B cell (primary cell): ENCODE data around the gene ADARB2. TPM values are rescaled to one million over a fixed set of nuclear protein-coding genes. Genes with fewer than 3 reads are reported as not detected.
"Not testable (repeated sequence)": the region's sequence is repeated elsewhere in the genome, so short reads cannot be mapped to it uniquely, and the experiment has no call there.

Experiments
- ATAC-seq: fragments of 200-7000 bp; cut with Tn5 transposase; one replicate; pipeline ENCODE4 v1.10.0; 2021; ENCODE audit warnings: low read depth, mild to moderate bottlenecking, moderate number of reproducible peaks, moderate library complexity
- CTCF ChIA-PET: fragments of 350-600 bp; sonication (Branson Sonifier 250); formaldehyde crosslinking; loops from one replicate; lab custom pipeline; 2021; ENCODE audit warnings: antibody characterized with exemption, inconsistent platforms; lab: Charles Lee
- POLR2A ChIA-PET: fragments of 350-600 bp; sonication (Branson Sonifier 250); formaldehyde crosslinking; loops from one replicate; lab custom pipeline; 2021; ENCODE audit warnings: antibody characterized with exemption; lab: Charles Lee
- DNase-seq: peaks from one replicate; pipeline ENCODE4 v3.0.0; 2013
- H2AFZ ChIP-seq: 2 replicates; pipeline ENCODE4 v1.6.1; 2012; ENCODE audit warnings: mild to moderate bottlenecking, low read depth, low read length; ENCODE audit not compliant: insufficient read depth, poor library complexity, severe bottlenecking
- H3K27ac ChIP-seq, 2 donors: 1 replicate in 1 of 2; 2 replicates in 1 of 2; pipeline ENCODE4 v1.5.1; 2012 to 2013; ENCODE audit warnings: low read length in 2 of 2, mild to moderate bottlenecking in 2 of 2, moderate library complexity in 1 of 2
- H3K27me3 ChIP-seq, 4 experiments: fragments of 200-600 bp in 1 of 4; sonication (generic) in 1 of 4; replicated peaks in 1 of 4; 1 replicate in 2 of 4; 2 replicates in 2 of 4; pipeline versions ENCODE4 v1.6.1 to v1.7.0; 2013 to 2016; ENCODE audit warnings: low read length in 3 of 4, mild to moderate bottlenecking in 2 of 4, mixed read lengths in 1 of 4, moderate library complexity in 1 of 4; ENCODE audit not compliant: insufficient read depth in 4 of 4, control insufficient read depth in 3 of 4; ENCODE audit errors: control extremely low read depth in 1 of 4
- H3K36me3 ChIP-seq, 2 experiments: replicated peaks in 1 of 2; 1 replicate in 1 of 2; 2 replicates in 1 of 2; pipeline versions ENCODE4 v1.6.1 to v1.7.1; 2013; ENCODE audit warnings: low read length in 1 of 2; ENCODE audit not compliant: insufficient read depth in 2 of 2, control insufficient read depth in 1 of 2; ENCODE audit errors: control extremely low read depth in 1 of 2, extremely low read depth in 1 of 2
- H3K4me1 ChIP-seq, 2 donors: fragments of 200-600 bp in 1 of 2; sonication (generic) in 1 of 2; 1 replicate in 1 of 2; 2 replicates in 1 of 2; pipeline versions ENCODE4 v1.5.1 to v1.6.1; 2013 to 2017; ENCODE audit warnings: low read length in 2 of 2; ENCODE audit not compliant: control insufficient read depth in 2 of 2, insufficient read depth in 2 of 2
- H3K4me2 ChIP-seq: replicated peaks from 2 replicates; pipeline ENCODE3; 2012; ENCODE audit warnings: mild to moderate bottlenecking, low read depth, low read length; ENCODE audit not compliant: poor library complexity, severe bottlenecking
- H3K4me3 ChIP-seq, 5 experiments: fragments of 200-600 bp in 1 of 5; sonication (generic) in 1 of 5; 1 replicate in 3 of 5; 2 replicates in 2 of 5; pipeline versions ENCODE4 v1.5.1 to v1.7.0; 2011 to 2016; ENCODE audit warnings: low read length in 4 of 5, mild to moderate bottlenecking in 4 of 5, low read depth in 2 of 5, control low read depth in 1 of 5, moderate library complexity in 1 of 5; ENCODE audit not compliant: insufficient read depth in 1 of 5; ENCODE audit errors: control extremely low read depth in 1 of 5, extremely low read depth in 1 of 5
- H3K79me2 ChIP-seq: fragments of 200-600 bp; sonication (generic); one replicate; pipeline ENCODE4 v1.6.0; 2016; ENCODE audit warnings: low read length; ENCODE audit not compliant: control insufficient read depth, insufficient read depth
- H3K9ac ChIP-seq: fragments of 200-600 bp; sonication (generic); 2 replicates; pipeline ENCODE4 v1.6.1; 2017; ENCODE audit warnings: mild to moderate bottlenecking, low read length, moderate library complexity
- H3K9me3 ChIP-seq, 3 donors: one replicate each; pipeline versions ENCODE4 v1.6.1 to v1.7.1; 2013; ENCODE audit warnings: low read length in 2 of 3; ENCODE audit not compliant: control insufficient read depth in 2 of 3, insufficient read depth in 1 of 3; ENCODE audit errors: control extremely low read depth in 1 of 3
- H4K20me1 ChIP-seq: 2 replicates; pipeline ENCODE4 v1.6.0; 2012; ENCODE audit warnings: mild to moderate bottlenecking, low read length; ENCODE audit not compliant: insufficient read depth, control insufficient read depth, poor library complexity, severe bottlenecking
- H3K27ac Mint-ChIP-seq: one replicate; pipeline ENCODE4 v1.8.0; 2021; ENCODE audit warnings: mixed read lengths
- H3K27me3 Mint-ChIP-seq: one replicate; pipeline ENCODE4 v1.8.0; 2021; ENCODE audit warnings: mixed read lengths
- H3K4me1 Mint-ChIP-seq: one replicate; pipeline ENCODE4 v1.8.0; 2021; ENCODE audit warnings: mixed read lengths
- H3K4me3 Mint-ChIP-seq: one replicate; pipeline ENCODE4 v1.8.0; 2021; ENCODE audit warnings: mixed read lengths
- H3K9me3 Mint-ChIP-seq: one replicate; pipeline ENCODE4 v1.8.0; 2022; ENCODE audit warnings: mixed read lengths; ENCODE audit not compliant: insufficient read depth
- EZH2 ChIP-seq: IDR thresholded peaks from 2 replicates; pipeline ENCODE4 v1.6.1; 2012; ENCODE audit warnings: borderline replicate concordance, low read depth, mild to moderate bottlenecking, moderate library complexity, low read length; ENCODE audit not compliant: insufficient read depth, poor library complexity, severe bottlenecking
- WGBS: methylation state at CpG from one replicate; pipeline ENCODE4 v1.1.5; 2013; ENCODE audit warnings: missing lambda C conversion rate; ENCODE audit not compliant: insufficient coverage; 5-methylcytosine and 5-hydroxymethylcytosine counted together
- intact Hi-C: fragments of 100-400 bp; cut with micrococcal nuclease; formaldehyde crosslinking; loops from one replicate; pipeline ENCODE4 v1.10.0; 2022
- polyA plus RNA-seq: library from polyadenylated mRNA; depleted of rRNA; stranded (reverse); fragments of >200 nt; gene quantifications from 2 replicates; pipeline ENCODE4 v1.2.3, GENCODE V29; 2012
- total RNA-seq, 2 donors: library from RNA; stranded (reverse); fragments of 120-200 nt in 1 of 2; gene quantifications; 1 replicate in 1 of 2; 2 replicates in 1 of 2; pipeline versions ENCODE4 v1.2.3 to v1.2.4, GENCODE V29; 2013 to 2022
- TF ChIP-seq, protein P1 (sequence below): fragments of 200-600 bp; IDR thresholded peaks from one replicate; pipeline ENCODE4 v1.8.0; 2022; ENCODE audit warnings: antibody characterized with exemption, mild to moderate bottlenecking

ADARB2 gene
- total and polyA plus RNA-seq, 2 donors (not counting 1 experiment from before 2014, with no cell fraction given), result 0.13 to 0.96 TPM

GRCh38 chr10:1162481-1163203 is 574.7 kb downstream of the ADARB2 start:
- H3K79me2 ChIP-seq, result no peaks in the 10 kb centered on the region
- H3K4me1 ChIP-seq, result no peaks in the 10 kb centered on the region
- no peak overlapping the region for H3K27ac ChIP-seq
- no peak overlapping the region for H2AFZ ChIP-seq
- ChIA-PET CTCF (interaction anchor here (0.5 kb wide), 1 partner anchor 33 kb away, joined by 3 read pairs; no protein-coding TSS in a partner anchor), POLR2A (no interaction called here)
- Mint-ChIP-seq H3K27me3 (peaks cover 6% of the 10 kb centered on the region), H3K27ac (no peak overlapping the region), H3K4me1 (peaks cover 1% of the 10 kb centered on the region), H3K4me3 (no peak overlapping the region), H3K9me3 (no peaks in the 10 kb centered on the region)
- 84% methylated on average over 12 of the region's 13 CpGs for WGBS
- peaks cover 0 to 4% (median 0%) of the 10 kb centered on the region in 3 donors for H3K9me3 ChIP-seq
- intact Hi-C loops, result no loop called here
- no peaks in the 10 kb centered on the region for H4K20me1 ChIP-seq
- H3K36me3 ChIP-seq, result no peaks in the 10 kb centered on the region
- H3K4me2 ChIP-seq, result no peak overlapping the region
- no peak overlapping the region for H3K9ac ChIP-seq
- H3K4me3 ChIP-seq, result no peak overlapping the region
- no peaks in the 10 kb centered on the region for H3K27me3 ChIP-seq
- TF ChIP-seq, protein P1, sequence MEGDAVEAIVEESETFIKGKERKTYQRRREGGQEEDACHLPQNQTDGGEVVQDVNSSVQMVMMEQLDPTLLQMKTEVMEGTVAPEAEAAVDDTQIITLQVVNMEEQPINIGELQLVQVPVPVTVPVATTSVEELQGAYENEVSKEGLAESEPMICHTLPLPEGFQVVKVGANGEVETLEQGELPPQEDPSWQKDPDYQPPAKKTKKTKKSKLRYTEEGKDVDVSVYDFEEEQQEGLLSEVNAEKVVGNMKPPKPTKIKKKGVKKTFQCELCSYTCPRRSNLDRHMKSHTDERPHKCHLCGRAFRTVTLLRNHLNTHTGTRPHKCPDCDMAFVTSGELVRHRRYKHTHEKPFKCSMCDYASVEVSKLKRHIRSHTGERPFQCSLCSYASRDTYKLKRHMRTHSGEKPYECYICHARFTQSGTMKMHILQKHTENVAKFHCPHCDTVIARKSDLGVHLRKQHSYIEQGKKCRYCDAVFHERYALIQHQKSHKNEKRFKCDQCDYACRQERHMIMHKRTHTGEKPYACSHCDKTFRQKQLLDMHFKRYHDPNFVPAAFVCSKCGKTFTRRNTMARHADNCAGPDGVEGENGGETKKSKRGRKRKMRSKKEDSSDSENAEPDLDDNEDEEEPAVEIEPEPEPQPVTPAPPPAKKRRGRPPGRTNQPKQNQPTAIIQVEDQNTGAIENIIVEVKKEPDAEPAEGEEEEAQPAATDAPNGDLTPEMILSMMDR, result no peak
- TF ChIP-seq EZH2, result no peak
- DNase-seq (no peak), ATAC-seq (no peak)

DNA sequence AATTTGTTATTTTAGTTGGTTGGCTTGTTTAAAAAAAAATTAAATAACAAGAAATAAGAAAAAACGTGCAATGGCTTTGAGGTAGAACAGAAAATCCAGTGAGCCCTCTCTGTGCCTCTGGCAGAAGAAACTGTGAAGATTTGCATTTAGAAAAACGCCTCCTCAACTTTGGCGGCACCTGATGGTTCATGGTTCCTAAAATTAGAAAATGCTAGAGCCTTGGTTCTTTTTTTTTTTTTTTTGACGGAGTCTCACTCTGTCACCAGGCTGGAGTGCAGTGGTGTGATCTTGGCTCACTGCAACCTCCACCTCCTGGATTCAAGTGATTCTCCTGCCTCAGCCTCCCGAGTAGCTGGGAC is 576.0 kb downstream of the ADARB2 start:
- intact Hi-C loops, H3K27ac Mint-ChIP-seq, ATAC-seq, H3K27me3 ChIP-seq, H3K9me3 ChIP-seq, H3K4me2 ChIP-seq, H3K27ac ChIP-seq, H3K4me1 Mint-ChIP-seq, H3K79me2 ChIP-seq, H3K4me3 Mint-ChIP-seq, H4K20me1 ChIP-seq, POLR2A ChIA-PET, H3K9ac ChIP-seq, DNase-seq, H3K9me3 Mint-ChIP-seq, H3K4me1 ChIP-seq, H2AFZ ChIP-seq, H3K4me3 ChIP-seq, H3K36me3 ChIP-seq: not testable (repeated sequence)
- peaks cover 10% of the 10 kb centered on the region for H3K27me3 Mint-ChIP-seq
- CTCF ChIA-PET, result interaction anchor here (0.6 kb wide), 1 partner anchor 40 kb away, joined by 3 read pairs; no protein-coding TSS in a partner anchor
- WGBS, result 63% methylated on average over 3 of the region's 5 CpGs
